Measurements from ENCODE around the gene PFAS.
A peak's percentile ranks its signal among the peaks of the same experiment; 100 is the strongest.

Gene PFAS

DNA sequence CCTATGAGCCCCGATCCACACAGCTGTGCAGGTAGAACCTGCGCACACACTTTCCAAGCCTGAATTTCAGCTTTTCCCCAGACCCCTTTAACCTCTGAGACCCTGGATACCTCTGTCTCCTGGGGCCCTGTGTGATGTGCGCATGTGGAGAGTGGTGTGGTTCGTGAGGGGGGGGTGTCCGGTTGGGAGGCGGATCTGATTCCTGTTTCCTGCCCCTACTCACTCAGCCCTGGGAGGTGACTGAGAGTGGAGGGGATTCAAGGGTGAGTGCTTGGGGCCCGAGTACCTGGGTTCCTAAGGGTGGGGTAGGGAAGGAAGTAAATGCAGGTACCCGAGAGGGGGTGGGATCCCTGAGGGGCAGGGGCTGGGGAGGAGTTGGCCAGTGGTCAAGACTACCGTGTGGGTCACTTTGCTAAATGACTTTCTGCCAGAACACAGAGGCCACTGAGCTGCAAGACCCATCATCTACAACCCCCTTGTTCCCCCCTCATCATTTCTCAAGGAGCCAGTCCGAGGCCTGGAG, 61.6 kb downstream of the PFAS start:
- H3K9me3 ChIP-seq (ENCODE audit: control insufficient read depth, low read length) = no peaks in the 10 kb centered on the region
- no peak overlapping the region for H3K4me3 ChIP-seq (ENCODE audit: insufficient read depth, low read depth, low read length)
- H3K27me3 ChIP-seq (ENCODE audit: control insufficient read depth, insufficient read depth, low read length, poor library complexity, severe bottlenecking) = peaks cover 20% of the 10 kb centered on the region
- H3K36me3 ChIP-seq (ENCODE audit: control insufficient read depth, insufficient read depth, low read length) = no peaks in the 10 kb centered on the region
- H3K4me1 ChIP-seq (ENCODE audit: control insufficient read depth, insufficient read depth, low read length) = peaks cover 11% of the 10 kb centered on the region
- WGBS, 2 experiments = 80 to 90% methylated on average over 10 of the region's 10 CpGs
- no peak overlapping the region for H3K27ac ChIP-seq (ENCODE audit: insufficient read depth, low read depth, low read length, poor library complexity, severe bottlenecking)

DNA sequence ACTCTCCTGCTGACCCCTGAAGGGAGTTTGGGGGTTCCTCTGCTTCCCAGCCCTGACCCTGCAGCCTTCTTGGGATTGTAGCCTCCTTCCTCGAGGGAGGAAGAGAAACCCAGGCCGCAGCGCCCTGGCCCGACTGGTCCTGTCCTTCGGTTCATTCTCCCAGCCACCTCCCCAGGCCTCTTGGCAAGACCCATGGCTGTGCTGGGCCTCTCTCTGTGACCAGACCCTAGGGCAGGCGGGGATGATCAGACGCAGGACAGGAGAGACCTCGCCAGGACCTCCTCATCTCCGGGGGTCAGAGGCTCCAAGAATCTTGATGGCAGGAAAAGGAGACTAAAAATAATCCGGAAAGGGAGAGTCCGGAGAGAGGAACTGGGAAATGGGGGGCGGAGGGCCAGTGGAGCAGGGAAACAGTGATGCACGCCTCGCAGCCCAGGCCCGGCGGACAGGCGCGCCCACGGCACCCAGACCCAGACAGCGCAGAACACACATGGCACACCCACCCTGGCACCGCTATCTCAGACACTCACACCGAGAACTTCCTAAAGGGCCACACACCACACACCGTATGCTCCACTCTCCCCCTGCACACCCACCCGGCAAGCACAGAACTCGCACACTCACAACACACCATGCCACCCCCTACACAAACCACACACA, 62.2 kb downstream of the PFAS start:
- Histone ChIP-seq H3K9me3 (ENCODE audit: control insufficient read depth, low read length) (no peaks in the 10 kb centered on the region), H3K27ac (ENCODE audit: insufficient read depth, low read depth, low read length, poor library complexity, severe bottlenecking) (no peak overlapping the region), H3K27me3 (ENCODE audit: control insufficient read depth, insufficient read depth, low read length, poor library complexity, severe bottlenecking) (peaks cover 26% of the 10 kb centered on the region), H3K36me3 (ENCODE audit: control insufficient read depth, insufficient read depth, low read length) (no peaks in the 10 kb centered on the region), H3K4me1 (ENCODE audit: control insufficient read depth, insufficient read depth, low read length) (peaks cover 14% of the 10 kb centered on the region), H3K4me3 (ENCODE audit: insufficient read depth, low read depth, low read length) (no peak overlapping the region)
- 93 to 94% methylated on average over 25 of the region's 25 CpGs for WGBS, 2 experiments

DNA sequence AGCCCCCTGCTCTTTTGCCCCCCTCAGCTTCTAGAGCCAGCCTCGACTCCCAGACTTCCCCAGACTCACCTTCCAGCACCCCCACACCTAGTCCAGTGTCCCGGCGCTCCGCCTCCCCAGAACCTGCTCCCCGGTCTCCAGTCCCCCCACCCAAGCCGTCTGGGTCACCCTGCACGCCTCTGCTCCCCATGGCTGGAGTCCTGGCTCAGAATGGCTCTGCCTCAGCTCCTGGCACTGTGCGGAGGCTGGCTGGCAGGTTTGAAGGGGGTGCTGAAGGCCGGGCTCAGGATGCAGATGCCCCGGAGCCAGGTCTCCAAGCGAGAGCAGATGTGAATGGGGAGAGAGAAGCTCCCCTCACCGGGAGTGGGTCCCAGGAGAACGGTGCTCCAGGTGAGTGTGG, 63.2 kb downstream of the PFAS start:
- H3K4me3 ChIP-seq (ENCODE audit: insufficient read depth, low read depth, low read length) = no peak overlapping the region
- no peak overlapping the region for H3K27ac ChIP-seq (ENCODE audit: insufficient read depth, low read depth, low read length, poor library complexity, severe bottlenecking)
- peaks cover 14% of the 10 kb centered on the region for H3K4me1 ChIP-seq (ENCODE audit: control insufficient read depth, insufficient read depth, low read length)
- H3K27me3 ChIP-seq (ENCODE audit: control insufficient read depth, insufficient read depth, low read length, poor library complexity, severe bottlenecking) = peaks cover 35% of the 10 kb centered on the region
- WGBS, 2 experiments = 92 to 93% methylated on average over 13 of the region's 13 CpGs
- H3K9me3 ChIP-seq (ENCODE audit: control insufficient read depth, low read length) = no peaks in the 10 kb centered on the region
- H3K36me3 ChIP-seq (ENCODE audit: control insufficient read depth, insufficient read depth, low read length) = no peaks in the 10 kb centered on the region

- H3K36me3 ChIP-seq (ENCODE audit: control insufficient read depth, insufficient read depth, low read length) = no peaks in the 10 kb centered on the region
- H3K4me1 ChIP-seq (ENCODE audit: control insufficient read depth, insufficient read depth, low read length) = peaks cover 14% of the 10 kb centered on the region
- no peaks in the 10 kb centered on the region for H3K9me3 ChIP-seq (ENCODE audit: control insufficient read depth, low read length)
- peaks cover 41% of the 10 kb centered on the region for H3K27me3 ChIP-seq (ENCODE audit: control insufficient read depth, insufficient read depth, low read length, poor library complexity, severe bottlenecking)
- WGBS, 2 experiments = 82 to 83% methylated on average over 16 of the region's 16 CpGs
- no peak overlapping the region for H3K27ac ChIP-seq (ENCODE audit: insufficient read depth, low read depth, low read length, poor library complexity, severe bottlenecking)
- no peak overlapping the region for H3K4me3 ChIP-seq (ENCODE audit: insufficient read depth, low read depth, low read length)
These were observed 63.9 kb downstream of the PFAS start for GRCh38 chr17:8312726-8313600.

DNA sequence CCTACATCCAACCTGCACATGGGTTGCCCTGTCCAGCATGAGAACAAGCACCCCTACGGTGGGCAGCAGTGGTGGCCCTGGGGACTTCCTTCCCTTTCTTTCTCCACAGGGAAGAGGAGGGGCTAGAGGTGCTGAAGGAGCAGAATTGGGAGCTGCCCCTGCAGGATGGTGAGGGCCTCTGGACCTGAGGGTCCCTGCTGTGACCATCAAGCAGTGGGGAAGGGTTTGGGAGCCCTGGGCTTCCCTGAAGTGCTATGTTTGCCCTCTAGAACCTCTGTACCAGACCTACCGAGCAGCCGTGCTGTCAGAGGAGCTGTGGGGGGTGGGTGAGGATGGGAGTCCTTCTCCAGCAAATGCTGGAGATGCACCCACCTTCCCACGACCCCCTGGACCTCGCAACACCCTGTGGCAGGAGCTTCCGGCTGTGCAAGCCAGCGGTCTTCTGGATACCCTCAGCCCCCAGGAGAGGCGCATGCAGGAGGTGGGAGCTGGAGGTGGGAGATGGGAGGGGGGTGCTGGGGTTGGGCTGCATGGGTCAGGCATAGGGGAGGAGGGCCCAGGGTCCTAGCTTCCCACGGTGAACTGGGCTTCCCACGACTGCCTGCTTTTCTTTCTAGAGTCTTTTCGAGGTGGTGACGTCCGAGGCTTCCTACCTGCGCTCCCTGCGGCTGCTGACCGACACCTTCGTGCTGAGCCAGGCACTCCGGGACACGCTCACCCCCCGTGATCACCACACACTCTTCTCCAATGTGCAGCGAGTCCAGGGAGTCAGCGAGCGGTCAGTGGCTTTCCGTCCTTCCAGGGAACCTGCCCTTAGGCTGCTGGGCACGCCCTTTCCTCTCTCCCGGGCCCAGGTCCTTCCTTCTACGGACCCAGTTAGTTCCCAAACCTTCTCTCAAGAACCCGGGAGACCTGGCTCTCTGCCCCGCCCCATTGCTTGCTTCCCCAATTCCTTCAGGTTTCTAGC, 66.0 kb downstream of the PFAS start:
- no peak overlapping the region for H3K27ac ChIP-seq (ENCODE audit: insufficient read depth, low read depth, low read length, poor library complexity, severe bottlenecking)
- H3K27me3 ChIP-seq (ENCODE audit: control insufficient read depth, insufficient read depth, low read length, poor library complexity, severe bottlenecking) = peaks cover 47% of the 10 kb centered on the region
- 12 to 14% methylated on average over 29 of the region's 29 CpGs for WGBS, 2 experiments
- no peaks in the 10 kb centered on the region for H3K9me3 ChIP-seq (ENCODE audit: control insufficient read depth, low read length)
- peaks cover 14% of the 10 kb centered on the region for H3K4me1 ChIP-seq (ENCODE audit: control insufficient read depth, insufficient read depth, low read length)
- H3K4me3 ChIP-seq (ENCODE audit: insufficient read depth, low read depth, low read length) = peak overlapping the region; percentile 38
- H3K36me3 ChIP-seq (ENCODE audit: control insufficient read depth, insufficient read depth, low read length) = no peaks in the 10 kb centered on the region

- no peaks in the 10 kb centered on the region for H3K9me3 ChIP-seq (ENCODE audit: control insufficient read depth, low read length)
- H3K4me1 ChIP-seq (ENCODE audit: control insufficient read depth, insufficient read depth, low read length) = peaks cover 14% of the 10 kb centered on the region
- H3K27ac ChIP-seq (ENCODE audit: insufficient read depth, low read depth, low read length, poor library complexity, severe bottlenecking) = no peak overlapping the region
- H3K36me3 ChIP-seq (ENCODE audit: control insufficient read depth, insufficient read depth, low read length) = no peaks in the 10 kb centered on the region
- peaks cover 47% of the 10 kb centered on the region for H3K27me3 ChIP-seq (ENCODE audit: control insufficient read depth, insufficient read depth, low read length, poor library complexity, severe bottlenecking)
- WGBS, 2 experiments = 11 to 12% methylated on average over 26 of the region's 26 CpGs
- H3K4me3 ChIP-seq (ENCODE audit: insufficient read depth, low read depth, low read length) = peak overlapping the region; percentile 38
These were observed 66.7 kb downstream of the PFAS start for GRCh38 chr17:8315764-8316217.

- Histone ChIP-seq H3K4me1 (ENCODE audit: control insufficient read depth, insufficient read depth, low read length) (peaks cover 14% of the 10 kb centered on the region), H3K27me3 (ENCODE audit: control insufficient read depth, insufficient read depth, low read length, poor library complexity, severe bottlenecking) (peaks cover 47% of the 10 kb centered on the region), H3K27ac (ENCODE audit: insufficient read depth, low read depth, low read length, poor library complexity, severe bottlenecking) (no peak overlapping the region), H3K36me3 (ENCODE audit: control insufficient read depth, insufficient read depth, low read length) (no peaks in the 10 kb centered on the region), H3K9me3 (ENCODE audit: control insufficient read depth, low read length) (no peaks in the 10 kb centered on the region), H3K4me3 (ENCODE audit: insufficient read depth, low read depth, low read length) (no peak overlapping the region)
- 83 to 85% methylated on average over 24 of the region's 24 CpGs for WGBS, 2 experiments
These were observed 69.2 kb downstream of the PFAS start for GRCh38 chr17:8318010-8318935.

Data from ectodermal cell (in vitro differentiated cells).